GM03348 (cell line): ENCODE data around the gene CDH13.

ENCODE experiments used
- DNase-seq: peaks from one replicate; pipeline ENCODE4 v3.0.0; 2012; ENCODE audit warnings: low spot score

Gene CDH13

GRCh38 chr16:83118365-83118764, 491.6 kb downstream of the CDH13 start:
- DNase-seq: peak; percentile 69

GRCh38 chr16:83125999-83126568, 499.3 kb downstream of the CDH13 start:
- no peak for DNase-seq

- DNase-seq: no peak
Observed at GRCh38 chr16:83128041-83128440, 501.3 kb downstream of the CDH13 start.

GRCh38 chr16:83130039-83130438, 503.3 kb downstream of the CDH13 start:
- DNase-seq: no peak

GRCh38 chr16:83134638-83135037, 507.9 kb downstream of the CDH13 start:
- DNase-seq: no peak

- DNase-seq: no peak
Observed at GRCh38 chr16:83136419-83136818, 509.6 kb downstream of the CDH13 start.

GRCh38 chr16:83136924-83137323, 510.2 kb downstream of the CDH13 start:
- DNase-seq: no peak

- peak; percentile 47 for DNase-seq
Observed at GRCh38 chr16:83137326-83137781, 510.6 kb downstream of the CDH13 start.

- peak; percentile 36 for DNase-seq
Observed at GRCh38 chr16:83137894-83138293, 511.1 kb downstream of the CDH13 start.

GRCh38 chr16:83138512-83138911, 511.7 kb downstream of the CDH13 start:
- no peak for DNase-seq

GRCh38 chr16:83138976-83139690, 512.4 kb downstream of the CDH13 start:
- DNase-seq: no peak

- no peak for DNase-seq
Observed at GRCh38 chr16:83143788-83144187, 517.0 kb downstream of the CDH13 start.

GRCh38 chr16:83145297-83145696, 518.5 kb downstream of the CDH13 start:
- no peak for DNase-seq

- no peak for DNase-seq
Observed at GRCh38 chr16:83147244-83147643, 520.5 kb downstream of the CDH13 start.

- DNase-seq: no peak
Observed at GRCh38 chr16:83158320-83158957, 531.7 kb downstream of the CDH13 start.

GRCh38 chr16:83159049-83159448, 532.3 kb downstream of the CDH13 start:
- DNase-seq: no peak

GRCh38 chr16:83160287-83161020, 533.7 kb downstream of the CDH13 start:
- DNase-seq: no peak

- DNase-seq: no peak
Observed at GRCh38 chr16:83162791-83163190, 536.0 kb downstream of the CDH13 start.

- no peak for DNase-seq
Observed at GRCh38 chr16:83164816-83165215, 538.0 kb downstream of the CDH13 start.

GRCh38 chr16:83171396-83171795, 544.6 kb downstream of the CDH13 start:
- no peak for DNase-seq

- no peak for DNase-seq
Observed at GRCh38 chr16:83174671-83175070, 547.9 kb downstream of the CDH13 start.

- no peak for DNase-seq
Observed at GRCh38 chr16:83176802-83177201, 550.0 kb downstream of the CDH13 start.

- DNase-seq: no peak
Observed at GRCh38 chr16:83185902-83186301, 559.1 kb downstream of the CDH13 start.
